ES-I3 (cell line): Measurements from ENCODE around the gene VPS39.

Experiments
- H3K36me3 ChIP-seq: 2 replicates; pipeline ENCODE4 v1.6.1; 2013; ENCODE audit warnings: mild to moderate bottlenecking, low read length, control low read depth, moderate library complexity; ENCODE audit not compliant: insufficient read depth
- H3K4me1 ChIP-seq: 2 replicates; pipeline ENCODE4 v1.6.1; 2013; ENCODE audit warnings: mild to moderate bottlenecking, control low read depth, low read length; ENCODE audit not compliant: insufficient read depth
- H3K9ac ChIP-seq: 2 replicates; pipeline ENCODE4 v1.6.1; 2013; ENCODE audit warnings: low read depth, mild to moderate bottlenecking, low read length, moderate library complexity
- H3K9me3 ChIP-seq: 2 replicates; pipeline ENCODE4 v1.6.1; 2013; ENCODE audit warnings: mild to moderate bottlenecking, low read length, moderate library complexity; ENCODE audit not compliant: control insufficient read depth, insufficient read depth

VPS39 gene

DNA sequence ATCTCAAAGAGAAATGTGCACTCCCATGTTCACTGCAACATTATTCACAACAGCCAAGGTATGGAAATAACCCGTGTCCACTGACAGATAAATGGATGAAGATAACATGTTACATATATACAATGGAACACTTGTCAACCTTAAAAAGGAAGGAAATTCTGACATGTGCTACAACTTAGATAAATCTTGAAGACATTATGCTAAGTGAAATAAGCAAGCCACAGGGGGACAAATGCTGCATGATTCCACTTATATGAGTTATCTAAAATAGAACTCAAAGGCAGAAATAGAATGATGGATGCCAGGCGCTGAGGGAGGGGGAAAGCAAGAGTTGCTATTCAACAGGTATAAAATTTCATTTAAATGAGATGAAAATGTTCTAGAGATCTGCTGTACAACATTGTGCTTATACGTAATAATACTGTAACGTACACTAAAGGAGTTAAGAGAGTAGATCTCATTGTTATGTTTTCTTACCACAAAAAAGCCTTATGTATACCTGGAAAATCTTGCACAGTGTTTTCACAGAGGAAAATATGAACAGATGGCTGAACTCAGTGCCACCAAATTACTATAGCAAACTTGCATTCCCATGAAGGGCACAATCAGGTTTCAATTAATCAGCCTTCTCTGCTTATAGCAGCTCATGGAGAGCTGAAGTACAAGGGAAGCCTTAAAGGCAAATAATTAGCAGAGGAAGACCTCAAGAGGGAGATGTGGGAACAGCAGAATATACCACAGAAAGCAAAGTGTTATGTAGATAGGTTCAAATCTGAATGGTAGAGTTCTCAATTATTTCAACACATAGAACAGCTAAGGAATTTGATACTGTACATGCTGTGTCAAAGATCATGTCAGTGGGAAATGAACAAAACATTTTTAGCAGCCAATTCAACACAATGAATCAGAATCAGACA, 8.1 kb upstream of the VPS39 start:
- no peak overlapping the region for H3K9ac ChIP-seq
- no peaks in the 10 kb centered on the region for H3K4me1 ChIP-seq
- 0 out of 2 replicates have a peak, but pooled peaks cover 3% of the 10 kb centered on the region for H3K36me3 ChIP-seq
- no peaks in the 10 kb centered on the region for H3K9me3 ChIP-seq

DNA sequence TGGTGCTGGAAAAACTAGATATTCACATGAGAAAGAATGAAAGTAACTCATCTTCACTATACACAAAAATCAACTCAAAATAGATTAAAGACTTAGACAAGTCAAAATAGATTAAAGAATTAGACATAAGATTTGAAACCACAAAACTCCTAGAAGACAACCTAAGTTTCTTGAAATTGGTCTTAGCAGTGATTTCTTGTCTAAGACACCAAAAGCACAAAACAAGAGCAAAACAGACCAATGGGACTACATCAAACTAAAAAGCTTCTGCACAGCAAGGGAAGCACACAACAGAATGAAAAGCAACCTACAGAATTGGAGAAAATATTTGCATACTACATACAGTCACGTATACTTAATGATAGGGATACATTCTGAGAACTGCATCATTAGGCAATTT, 6.5 kb upstream of the VPS39 start:
- Histone ChIP-seq H3K36me3 (0 out of 2 replicates have a peak, but pooled peaks cover 3% of the 10 kb centered on the region), H3K9me3 (no peaks in the 10 kb centered on the region), H3K4me1 (no peaks in the 10 kb centered on the region), H3K9ac (no peak overlapping the region)

DNA sequence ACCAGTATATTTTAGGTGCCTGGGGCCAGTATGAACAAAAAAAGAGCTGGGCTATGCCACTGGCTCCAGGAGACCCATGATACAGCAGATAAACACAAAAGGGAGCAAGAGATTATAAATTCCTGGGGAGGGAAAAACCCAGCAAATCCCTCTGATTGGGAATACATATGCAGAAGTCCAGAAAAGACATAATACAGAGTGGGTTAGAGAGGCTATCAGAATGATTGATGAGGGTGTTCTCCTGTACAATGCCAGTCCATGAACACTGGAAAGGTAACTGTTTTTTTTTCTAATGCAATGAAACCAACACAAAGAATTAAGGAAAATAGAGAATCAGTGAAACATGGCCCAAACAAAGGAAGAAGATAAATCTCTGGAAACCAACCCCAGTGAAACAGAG, 5.4 kb upstream of the VPS39 start:
- H3K4me1 ChIP-seq = no peaks in the 10 kb centered on the region
- H3K36me3 ChIP-seq = 0 out of 2 replicates have a peak, but pooled peaks cover 3% of the 10 kb centered on the region

DNA sequence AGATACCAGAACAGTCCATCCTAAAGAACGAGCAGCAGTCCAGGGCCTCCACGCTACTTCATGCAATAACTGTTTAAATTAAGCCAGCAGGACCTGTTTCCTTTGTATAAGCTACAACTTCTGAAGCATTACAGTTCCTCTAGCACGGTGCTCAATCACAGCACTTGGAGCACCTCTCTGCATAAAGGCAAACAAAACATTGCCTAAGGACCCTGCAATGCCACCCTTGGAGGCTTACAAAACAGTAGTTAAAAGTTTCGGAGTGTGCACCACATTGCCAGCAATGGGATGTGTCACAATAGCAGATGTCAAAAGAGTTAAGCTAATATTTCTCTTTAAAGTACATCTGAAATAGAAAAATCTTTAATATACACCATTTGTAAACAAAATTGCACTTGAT, 2.6 kb upstream of the VPS39 start:
- Histone ChIP-seq H3K4me1 (no peaks in the 10 kb centered on the region), H3K36me3 (0 out of 2 replicates have a peak, but pooled peaks cover 3% of the 10 kb centered on the region)

More for the DNA sequence above, 5.4 kb upstream of the VPS39 start:
- no peaks in the 10 kb centered on the region for H3K9me3 ChIP-seq
- no peak overlapping the region for H3K9ac ChIP-seq

DNA sequence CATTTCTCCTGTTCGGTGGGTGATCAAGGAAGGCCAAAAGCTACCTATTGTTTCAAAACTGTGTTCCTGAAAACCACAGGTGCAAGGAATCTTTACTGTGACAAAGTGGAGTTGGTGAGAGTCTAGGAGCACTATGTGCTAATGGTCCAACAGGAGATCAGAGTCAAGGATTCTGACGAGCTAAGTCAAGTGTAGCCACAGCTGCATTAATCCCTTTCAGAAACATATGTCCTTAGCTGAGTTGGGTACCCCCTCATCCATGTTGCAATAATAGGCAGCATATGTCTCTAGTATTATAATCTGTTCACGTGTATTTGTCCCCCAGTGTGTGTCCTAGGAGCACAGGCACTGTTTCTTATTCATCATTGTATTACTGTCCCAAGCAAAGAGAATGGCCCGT, 1.7 kb downstream of the VPS39 start:
- Histone ChIP-seq H3K9me3 (no peaks in the 10 kb centered on the region), H3K36me3 (0 out of 2 replicates have a peak, but pooled peaks cover 2% of the 10 kb centered on the region), H3K4me1 (no peaks in the 10 kb centered on the region), H3K9ac (no peak overlapping the region)

More for the DNA sequence above, 2.6 kb upstream of the VPS39 start:
- Histone ChIP-seq H3K9ac (no peak overlapping the region), H3K9me3 (no peaks in the 10 kb centered on the region)

DNA sequence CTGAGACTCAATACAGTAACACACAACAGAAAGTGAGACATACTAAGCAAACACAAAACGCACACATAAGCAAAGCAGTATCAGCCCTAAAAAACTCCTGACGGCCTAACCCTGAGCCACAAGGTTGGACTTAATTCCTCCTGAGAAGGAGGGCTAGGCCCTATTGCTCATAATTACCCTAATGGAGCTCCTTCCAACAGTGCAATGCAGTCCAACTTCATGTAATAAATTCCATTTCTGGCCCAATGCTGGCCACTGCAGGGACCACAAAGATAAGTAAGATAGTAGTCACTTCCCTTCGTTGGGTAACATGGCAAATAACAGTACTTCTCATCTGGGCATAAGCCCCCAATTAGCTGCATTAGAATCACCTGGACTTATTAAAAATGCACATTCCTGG, 4.2 kb downstream of the VPS39 start:
- Histone ChIP-seq H3K9ac (no peak overlapping the region), H3K4me1 (no peaks in the 10 kb centered on the region), H3K9me3 (no peaks in the 10 kb centered on the region), H3K36me3 (no peaks in the 10 kb centered on the region)

DNA sequence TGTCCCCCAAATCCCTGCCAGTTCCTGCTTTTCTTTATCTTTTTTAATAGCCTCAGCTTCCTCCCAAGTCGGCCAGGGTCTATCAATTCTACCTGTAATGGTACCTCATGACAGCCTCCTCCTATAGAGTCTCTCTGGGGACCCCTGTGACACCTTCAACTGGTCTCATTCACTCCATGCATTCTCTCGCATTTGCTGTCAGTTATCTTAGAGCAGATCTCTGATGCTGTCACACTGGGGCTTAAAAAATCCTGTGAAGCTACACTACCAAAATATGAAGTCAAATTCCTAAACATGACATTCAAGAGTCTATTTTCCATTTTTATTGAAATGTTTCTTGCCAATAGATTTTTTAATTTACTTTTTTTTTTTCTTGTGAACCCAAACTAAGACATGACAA, 5.5 kb downstream of the VPS39 start:
- H3K9ac ChIP-seq = no peak overlapping the region
- no peaks in the 10 kb centered on the region for H3K9me3 ChIP-seq
- no peaks in the 10 kb centered on the region for H3K4me1 ChIP-seq
- no peaks in the 10 kb centered on the region for H3K36me3 ChIP-seq

DNA sequence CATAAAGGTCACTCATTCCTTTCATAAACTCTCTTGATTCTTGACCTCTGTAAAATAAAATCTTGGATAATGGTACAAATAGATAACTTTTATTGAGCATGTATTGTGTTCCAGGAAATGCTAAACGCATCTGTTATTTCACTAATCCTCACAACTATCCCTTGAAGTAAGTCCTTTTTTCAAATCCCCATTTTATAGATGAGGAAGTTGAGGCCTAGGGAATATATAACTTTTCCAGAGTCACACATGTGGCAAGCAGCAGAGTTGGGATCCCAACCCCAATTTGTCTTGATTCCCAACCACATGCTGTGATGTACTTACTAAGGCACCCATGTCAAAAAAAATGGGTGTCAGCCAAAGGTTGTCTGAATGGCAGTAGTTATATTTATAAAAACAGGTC, 6.3 kb downstream of the VPS39 start:
- no peaks in the 10 kb centered on the region for H3K4me1 ChIP-seq
- H3K9me3 ChIP-seq = no peaks in the 10 kb centered on the region
- no peak overlapping the region for H3K9ac ChIP-seq
- no peaks in the 10 kb centered on the region for H3K36me3 ChIP-seq

DNA sequence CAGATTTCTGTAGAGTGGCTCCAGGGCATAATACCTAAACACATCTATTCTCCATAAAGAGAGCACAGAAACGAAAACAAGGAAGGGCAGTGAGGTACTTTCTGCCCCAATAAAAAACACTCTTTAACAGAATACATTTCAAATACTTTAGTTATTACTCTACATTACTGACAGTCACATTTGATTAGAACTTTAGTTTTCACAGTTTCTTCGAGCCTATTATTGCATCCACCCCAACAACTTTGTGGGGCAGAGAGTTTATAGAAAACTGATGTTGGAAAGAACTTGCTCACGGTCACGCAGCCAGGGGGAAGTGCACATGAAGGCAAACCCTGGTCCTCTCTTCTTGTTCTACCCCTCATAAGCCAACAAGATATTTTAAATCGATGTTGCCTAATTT, 9.0 kb downstream of the VPS39 start:
- Histone ChIP-seq H3K9me3 (no peaks in the 10 kb centered on the region), H3K36me3 (no peaks in the 10 kb centered on the region), H3K9ac (no peak overlapping the region), H3K4me1 (no peaks in the 10 kb centered on the region)

DNA sequence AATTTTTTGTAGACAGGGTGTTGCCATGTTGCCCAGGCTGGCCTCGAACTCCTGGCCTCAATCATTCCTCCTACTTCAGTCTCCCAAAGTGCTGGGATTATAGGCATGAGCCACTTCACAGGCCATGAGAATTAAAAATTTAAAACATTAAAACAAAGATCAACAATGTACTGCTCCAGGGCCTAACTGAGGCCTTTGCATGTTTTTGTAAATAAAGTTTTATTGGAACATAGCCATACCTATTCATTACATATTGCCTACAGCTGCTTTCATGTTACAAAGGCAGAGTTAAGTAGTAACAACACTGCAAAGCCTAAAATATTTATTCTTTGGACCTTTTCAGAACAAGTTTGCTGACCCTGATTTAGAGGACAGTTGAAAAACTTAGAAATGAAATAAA, 9.6 kb downstream of the VPS39 start:
- no peaks in the 10 kb centered on the region for H3K9me3 ChIP-seq
- H3K9ac ChIP-seq = no peak overlapping the region
- no peaks in the 10 kb centered on the region for H3K4me1 ChIP-seq
- H3K36me3 ChIP-seq = no peaks in the 10 kb centered on the region

DNA sequence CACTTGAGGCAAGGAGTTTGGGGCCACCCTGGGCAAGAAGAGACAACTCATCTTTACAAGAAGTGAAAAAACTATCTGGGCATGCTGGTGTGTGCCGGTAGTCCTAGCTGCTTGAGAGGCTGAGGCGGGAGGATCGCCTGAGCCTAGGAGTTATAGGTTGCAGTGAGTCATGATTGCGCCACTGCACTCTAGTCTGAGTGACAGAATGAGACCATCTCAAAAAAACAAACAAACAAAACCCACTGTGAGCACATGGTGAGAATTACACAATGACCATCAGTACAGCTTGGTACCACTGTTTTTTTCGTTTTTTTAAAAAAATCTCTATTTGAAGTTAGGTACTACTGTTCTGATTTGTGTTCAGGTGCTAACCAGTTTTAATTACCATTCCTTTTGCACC, 13.6 kb downstream of the VPS39 start:
- H3K4me1 ChIP-seq = no peaks in the 10 kb centered on the region
- H3K36me3 ChIP-seq = no peaks in the 10 kb centered on the region

DNA sequence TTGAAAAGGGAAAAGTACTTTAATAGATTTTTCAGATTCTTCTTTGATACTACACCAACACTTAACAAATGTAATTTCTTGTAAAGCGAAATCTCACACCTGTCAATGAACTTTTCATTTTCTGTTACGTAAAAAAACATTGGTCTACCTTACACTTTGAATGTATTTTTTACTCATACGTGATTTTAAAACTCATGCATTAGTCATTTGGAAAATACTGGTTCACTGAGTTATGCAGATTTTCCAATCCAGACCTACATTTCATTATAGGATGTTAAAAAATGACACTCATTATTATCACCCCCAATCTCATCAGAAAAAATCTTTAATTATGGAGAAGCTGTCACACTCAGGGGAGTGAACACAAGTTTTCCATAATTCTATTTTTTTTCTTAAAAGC, 14.7 kb downstream of the VPS39 start:
- H3K9me3 ChIP-seq = no peaks in the 10 kb centered on the region
- no peak overlapping the region for H3K9ac ChIP-seq
- no peaks in the 10 kb centered on the region for H3K4me1 ChIP-seq
- H3K36me3 ChIP-seq = no peaks in the 10 kb centered on the region

More for the DNA sequence above, 13.6 kb downstream of the VPS39 start:
- H3K9ac ChIP-seq = no peak overlapping the region
- no peaks in the 10 kb centered on the region for H3K9me3 ChIP-seq

DNA sequence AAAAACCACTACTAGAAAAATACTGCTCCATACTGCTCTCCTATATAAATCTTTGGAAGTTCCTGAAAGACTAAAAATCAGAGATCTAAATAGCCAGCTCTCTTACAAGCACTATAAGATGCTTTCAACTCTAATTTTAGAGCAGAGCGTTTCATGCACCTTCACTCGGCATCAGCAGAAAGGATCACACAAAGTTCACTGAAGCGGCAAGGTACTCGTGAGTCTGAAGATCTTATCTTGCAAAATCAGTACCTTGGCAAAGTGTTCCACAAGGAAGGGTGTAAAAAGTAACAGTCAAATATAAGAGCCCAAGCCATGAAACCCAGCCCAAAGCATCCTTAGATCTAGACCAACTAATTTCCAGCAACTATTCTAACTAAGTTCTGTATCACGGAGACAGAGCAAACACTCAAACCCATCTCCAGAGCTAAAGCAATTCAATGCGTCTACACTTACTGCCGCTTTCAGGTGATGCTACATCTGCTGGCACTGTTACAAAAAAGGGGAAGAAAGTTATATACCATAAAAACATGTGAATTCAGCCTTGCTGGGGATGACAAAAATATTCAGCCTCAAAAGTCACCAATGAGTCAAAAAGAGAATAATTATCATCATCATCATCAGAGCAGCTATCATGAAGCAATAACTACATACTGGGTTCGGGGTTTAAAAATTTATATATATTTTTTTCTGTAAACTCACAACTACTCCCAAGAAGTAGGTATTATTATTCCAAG, 16.3 kb downstream of the VPS39 start:
- no peaks in the 10 kb centered on the region for H3K9me3 ChIP-seq
- H3K36me3 ChIP-seq = no peaks in the 10 kb centered on the region
- H3K4me1 ChIP-seq = no peaks in the 10 kb centered on the region
- no peak overlapping the region for H3K9ac ChIP-seq

DNA sequence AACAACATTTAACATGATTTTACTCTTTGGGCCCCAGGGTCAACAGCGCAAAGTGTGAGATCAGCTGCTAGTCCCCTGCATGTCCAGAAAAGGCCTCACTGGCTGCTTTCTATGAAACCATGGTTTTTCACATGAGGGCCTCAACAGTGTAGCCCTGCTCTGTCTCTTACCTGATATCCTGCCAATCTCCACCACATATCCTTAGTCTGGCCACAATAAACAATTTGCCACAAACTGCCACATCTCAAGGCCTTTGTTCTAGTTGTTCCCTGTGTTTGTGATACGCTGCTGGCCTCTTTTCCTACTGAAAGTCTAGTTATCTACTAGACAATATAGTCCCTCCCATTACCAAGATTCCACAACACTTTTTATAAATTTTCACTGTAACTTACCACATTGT, 17.7 kb downstream of the VPS39 start:
- Histone ChIP-seq H3K9ac (no peak overlapping the region), H3K9me3 (no peaks in the 10 kb centered on the region), H3K4me1 (no peaks in the 10 kb centered on the region), H3K36me3 (no peaks in the 10 kb centered on the region)

DNA sequence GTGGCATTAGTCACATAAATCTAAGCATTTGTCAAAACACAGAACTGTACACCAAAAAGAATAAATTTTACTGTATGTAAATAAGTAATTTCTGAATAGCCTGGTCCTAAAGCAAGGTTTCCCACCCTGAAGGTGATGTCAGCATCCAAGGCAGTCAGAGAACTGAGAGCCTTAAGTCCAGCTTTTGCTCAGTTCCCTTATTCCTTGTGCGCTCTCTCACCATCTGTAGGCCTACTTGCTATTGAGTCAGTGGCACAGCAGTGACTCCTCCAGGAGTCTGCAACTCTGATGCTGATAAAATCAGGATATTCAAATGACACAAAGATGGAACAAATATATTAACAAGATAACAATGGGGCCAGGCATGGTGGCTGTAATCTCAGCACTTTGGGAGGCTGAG, 22.3 kb downstream of the VPS39 start:
- Histone ChIP-seq H3K36me3 (no peaks in the 10 kb centered on the region), H3K4me1 (no peaks in the 10 kb centered on the region), H3K9me3 (no peaks in the 10 kb centered on the region), H3K9ac (no peak overlapping the region)
